PC-3 (cell line): ENCODE measurements around the gene CCS.

Experiments used
- CTCF ChIP-seq: fragments of 300-600 bp; sonication (generic); conservative IDR thresholded peaks from 2 replicates; pipeline ENCODE4 v1.5.1; 2017; ENCODE audit warnings: antibody characterized with exemption, low read depth, mild to moderate bottlenecking, low read length
- EZH2 ChIP-seq: fragments of 300-600 bp; sonication (generic); IDR thresholded peaks from one replicate; pipeline ENCODE4 v1.6.1; 2017; ENCODE audit warnings: antibody characterized with exemption, mild to moderate bottlenecking, low read length; ENCODE audit not compliant: unreplicated experiment
- EZH2phosphoT487 ChIP-seq: fragments of 300-600 bp; sonication (generic); IDR thresholded peaks from 2 replicates; pipeline ENCODE4 v1.6.1; 2018; ENCODE audit warnings: mild to moderate bottlenecking, antibody characterized with exemption, low read length, borderline replicate concordance

GRCh38 chr11:66591175-66591574 is 1.8 kb upstream of the CCS start:
- TF ChIP-seq CTCF, result no peak
- no peak for TF ChIP-seq EZH2
- no peak for TF ChIP-seq EZH2phosphoT487
